ENCODE results near the gene ZBTB20. TPM values are rescaled to one million over a fixed set of nuclear protein-coding genes. Genes with fewer than 3 reads are reported as not detected.

Gene ZBTB20
- total and polyA plus RNA-seq, 10 of the 15 experiments (the other 5 are each of a cell fraction or from before 2014, with no cell fraction given) = 0.20 to 5.5 (median 2.2) TPM

- TF ChIP-seq ZNF384 (IDR thresholded peaks at IDR 0.05; ENCODE audit: borderline replicate concordance, low read depth, low read length) = no peak
- no peak for TF ChIP-seq HCFC1 (IDR thresholded peaks at IDR 0.05; ENCODE audit: low read length)
- no peak for TF ChIP-seq FOS (IDR thresholded peaks at IDR 0.05; ENCODE audit: borderline replicate concordance, extremely low read depth, insufficient read length)
- TF ChIP-seq SRF (IDR thresholded peaks at IDR 0.05; ENCODE audit: low read depth in 2 of 2, low read length in 2 of 2) = no peak
These were observed 126.0 kb downstream of the ZBTB20 start (continued) for GRCh38 chr3:115021061-115021460.

DNA sequence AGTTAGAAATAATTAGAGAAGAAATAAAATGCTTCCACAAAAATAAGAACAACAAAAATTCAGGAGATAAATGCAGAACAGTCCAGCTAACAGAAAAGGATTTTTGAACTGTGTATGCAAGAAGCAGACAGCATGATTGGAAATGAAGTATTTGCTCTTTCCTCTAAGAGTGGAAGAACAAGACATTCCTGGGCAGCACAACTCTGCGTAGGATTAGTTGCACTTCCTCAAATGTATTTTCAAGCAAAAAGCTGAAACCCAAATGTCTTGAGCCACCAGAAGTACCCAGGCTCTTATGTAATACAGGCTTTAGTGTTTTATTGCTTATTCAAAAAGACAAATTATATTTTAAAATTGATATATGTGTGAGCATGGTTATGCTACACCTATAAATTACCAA, 127.2 kb downstream of the ZBTB20 start:
- Histone ChIP-seq H3K4me2 (ENCODE audit: control insufficient read depth, insufficient read depth) (no peak overlapping the region), H3K4me3 (no peak overlapping the region), H3K9ac (ENCODE audit: control insufficient read depth, insufficient read depth, low read length) (no peak overlapping the region), H3K36me3 (ENCODE audit: control insufficient read depth in 2 of 2, insufficient read depth in 2 of 2, low read length in 1 of 2) (no peaks in the 10 kb centered on the region), H4K20me1 (ENCODE audit: control insufficient read depth, insufficient read depth) (no peaks in the 10 kb centered on the region), H3K9me3 (replicated peaks; ENCODE audit: control insufficient read depth, insufficient read depth, low read length) (no peaks in the 10 kb centered on the region), H3K27ac (ENCODE audit: control insufficient read depth, insufficient read depth) (no peak overlapping the region), H3K79me2 (ENCODE audit: control insufficient read depth, insufficient read depth, low read length) (no peaks in the 10 kb centered on the region), H3K27me3 (replicated peaks in 1 of 2; ENCODE audit: control insufficient read depth in 2 of 2, insufficient read depth in 2 of 2, low read length in 1 of 2) (no peaks in the 10 kb centered on the region), H3K4me1 (ENCODE audit: control insufficient read depth, insufficient read depth, low read length) (peaks cover 6% of the 10 kb centered on the region), H2AFZ (ENCODE audit: control insufficient read depth, low read depth, low read length) (no peak overlapping the region)
- ATAC-seq (peak; percentile 38; the same call in 2 of the 3 replicates), FAIRE-seq (no peak), DNase-seq (ENCODE audit: low read depth, low spot score) (no peak)
- intact Hi-C loops (cut with micrococcal nuclease; ENCODE audit: unreplicated experiment) = no loop called here
- 42% methylated on average over 1 of the region's 1 CpG for WGBS (ENCODE audit: insufficient coverage, insufficient replicate concordance, low lambda C conversion rate, missing lambda C conversion rate)
- CTCF ChIA-PET = no interaction called here
- BruUV-seq (replicated peaks) = no TSS peak
- in situ Hi-C loops (cut with MboI) = no loop called here
- SMC1A ChIA-PET (ENCODE audit: uncharacterized antibody, unreplicated experiment) = no interaction called here
- RAD21 ChIA-PET (ENCODE audit: unreplicated experiment) = no interaction called here
- TF ChIP-seq IKZF2 (IDR thresholded peaks at IDR 0.05) (no peak), CHD4 (IDR thresholded peaks at IDR 0.05) (no peak), ZNF592 (IDR thresholded peaks at IDR 0.05) (no peak), SMAD1 (IDR thresholded peaks at IDR 0.05; ENCODE audit: low read depth, partially characterized antibody) (no peak), SPI1 (IDR thresholded peaks at IDR 0.05; ENCODE audit: borderline replicate concordance, insufficient read depth, low read depth, low read length) (peak; percentile 94)
- POLR2A ChIA-PET = no interaction called here
